GM12878 (cell line): Measurements from ENCODE around the gene CCDC24. TPM values are rescaled to one million over a fixed set of nuclear protein-coding genes. Genes with fewer than 3 reads are reported as not detected.

Experiments
- ATAC-seq: fragments of 200-7000 bp; cut with Tn5 transposase; 3 replicates; pipeline ENCODE4 v1.9.1; 2020; ENCODE audit warnings: mild to moderate bottlenecking, moderate library complexity
- BruUV-seq: library from RNA; stranded (reverse); fragments of 400-500 nt; replicated peaks from 2 replicates; lab custom pipeline; 2021; lab: Mats Ljungman, UMichigan
- CTCF ChIA-PET: fragments of 300-600 bp; sonication (Branson Sonifier 250); formaldehyde crosslinking; extraction: SDS; loops from one replicate; lab custom pipeline; 2021; ENCODE audit warnings: inconsistent platforms; lab: Yijun Ruan, JAX
- POLR2A ChIA-PET: fragments of 350-600 bp; formaldehyde crosslinking; extraction: SDS; loops from one replicate; lab custom pipeline; 2021; ENCODE audit warnings: inconsistent platforms; lab: Charles Lee
- RAD21 ChIA-PET: fragments of 300-600 bp; sonication (Branson Sonifier 250); formaldehyde crosslinking; loops from one replicate; lab custom pipeline; 2023; ENCODE audit warnings: antibody characterized with exemption; ENCODE audit not compliant: unreplicated experiment; lab: Charles Lee
- SMC1A ChIA-PET: fragments of 300-600 bp; sonication (Branson Sonifier 250); formaldehyde crosslinking; loops from one replicate; lab custom pipeline; 2023; ENCODE audit not compliant: unreplicated experiment, uncharacterized antibody; lab: Charles Lee
- DNase-seq: peaks from one replicate; pipeline ENCODE4 v3.0.0-alpha.2; 2011; ENCODE audit warnings: low read depth, low spot score
- FAIRE-seq: peaks from 3 replicates; lab custom pipeline; 2011; peaks lifted over from hg19 to GRCh38; lab: Jason Lieb, UNC
- H2AFZ ChIP-seq: 2 replicates; pipeline ENCODE4 v1.6.0; 2011; ENCODE audit warnings: low read depth, low read length, control low read depth; ENCODE audit not compliant: control insufficient read depth
- H3K27ac ChIP-seq: 2 replicates; pipeline ENCODE4 v1.5.1; 2011; ENCODE audit warnings: control low read depth; ENCODE audit not compliant: control insufficient read depth, insufficient read depth
- H3K27me3 ChIP-seq, 2 experiments: replicated peaks in 1 of 2; 2 replicates each; pipeline versions ENCODE4 v1.6.0 to v1.6.1; 2011; ENCODE audit warnings: low read length in 1 of 2; ENCODE audit not compliant: control insufficient read depth in 2 of 2, insufficient read depth in 2 of 2
- H3K36me3 ChIP-seq, 2 experiments: 2 replicates each; pipeline ENCODE4 v1.5.1; 2011; ENCODE audit warnings: low read length in 1 of 2; ENCODE audit not compliant: control insufficient read depth in 2 of 2, insufficient read depth in 2 of 2
- H3K4me1 ChIP-seq: 2 replicates; pipeline ENCODE4 v1.6.1; 2011; ENCODE audit warnings: mild to moderate bottlenecking, low read length, moderate library complexity, mixed read lengths; ENCODE audit not compliant: control insufficient read depth, insufficient read depth
- H3K4me2 ChIP-seq: 2 replicates; pipeline ENCODE4 v1.6.0; 2011; ENCODE audit warnings: control low read depth; ENCODE audit not compliant: control insufficient read depth, insufficient read depth
- H3K4me3 ChIP-seq: fragments of 200-600 bp; sonication (generic); 2 replicates; pipeline ENCODE4 v1.5.1; 2016
- H3K79me2 ChIP-seq: 2 replicates; pipeline ENCODE4 v1.6.0; 2011; ENCODE audit warnings: low read length; ENCODE audit not compliant: control insufficient read depth, insufficient read depth
- H3K9ac ChIP-seq: 2 replicates; pipeline ENCODE4 v1.8.0; 2011; ENCODE audit warnings: low read length, control low read depth, mixed read lengths; ENCODE audit not compliant: control insufficient read depth, insufficient read depth
- H3K9me3 ChIP-seq: replicated peaks from 3 replicates; pipeline ENCODE4 v1.5.1; 2011; ENCODE audit warnings: mild to moderate bottlenecking, low read length; ENCODE audit not compliant: control insufficient read depth, insufficient read depth
- H4K20me1 ChIP-seq: 2 replicates; pipeline ENCODE4 v1.6.0; 2011; ENCODE audit not compliant: control insufficient read depth, insufficient read depth
- ATF2 ChIP-seq: IDR thresholded peaks from 2 replicates; pipeline ENCODE4 v1.6.1; 2012; ENCODE audit warnings: low read length, inconsistent platforms
- BCL11A ChIP-seq: IDR thresholded peaks from 2 replicates; pipeline ENCODE4 v1.6.1; 2011; ENCODE audit warnings: low read depth, low read length
- CREM ChIP-seq: IDR thresholded peaks from 2 replicates; pipeline ENCODE4 v1.6.1; 2014; ENCODE audit warnings: antibody characterized with exemption, low read depth
- E2F4 ChIP-seq: IDR thresholded peaks from 2 replicates; pipeline ENCODE4 v1.6.1; 2012; ENCODE audit warnings: low read depth, low read length, improper control_type of control experiment
- EED ChIP-seq: sonication (generic); IDR thresholded peaks from 2 replicates; pipeline ENCODE4 v1.6.1; 2016; ENCODE audit warnings: antibody characterized with exemption, low read depth
- EGR1 ChIP-seq, 2 experiments: IDR thresholded peaks; 1 replicate in 1 of 2; 2 replicates in 1 of 2; pipeline ENCODE4 v1.6.1; 2011 to 2012; ENCODE audit warnings: low read depth in 2 of 2, low read length in 2 of 2, borderline replicate concordance in 1 of 2, mild to moderate bottlenecking in 1 of 2, moderate library complexity in 1 of 2
- FOXM1 ChIP-seq: IDR thresholded peaks from 2 replicates; pipeline ENCODE4 v1.6.1; 2012; ENCODE audit warnings: low read depth, mild to moderate bottlenecking, inconsistent platforms, low read length, moderate library complexity
- NR2F1 ChIP-seq: fragments of 450-650 bp; conservative IDR thresholded peaks from 2 replicates; pipeline ENCODE4 v1.6.1; 2017; ENCODE audit warnings: mild to moderate bottlenecking
- NRF1 ChIP-seq: conservative IDR thresholded peaks from 2 replicates; pipeline ENCODE4 v1.6.1; 2011; ENCODE audit warnings: mild to moderate bottlenecking, low read depth, low read length, improper control_type of control experiment
- POU2F2 ChIP-seq: IDR thresholded peaks from 3 replicates; pipeline ENCODE4 v1.6.1; 2011; ENCODE audit warnings: low read depth, mild to moderate bottlenecking, low read length, borderline replicate concordance
- SIN3A ChIP-seq: IDR thresholded peaks from 2 replicates; pipeline ENCODE4 v1.6.1; 2012; ENCODE audit warnings: low read depth, low read length, improper control_type of control experiment
- SP1 ChIP-seq: IDR thresholded peaks from one replicate; pipeline ENCODE4 v1.6.1; 2011; ENCODE audit warnings: low read depth, low read length
- SUPT20H ChIP-seq: IDR thresholded peaks from 2 replicates; pipeline ENCODE4 v1.6.1; 2011; ENCODE audit warnings: low read depth, mild to moderate bottlenecking, low read length, moderate library complexity, borderline replicate concordance; ENCODE audit not compliant: control insufficient read depth
- TCF12 ChIP-seq: IDR thresholded peaks from 2 replicates; pipeline ENCODE4 v1.6.1; 2011; ENCODE audit warnings: low read depth, mild to moderate bottlenecking, low read length
- TCF3 ChIP-seq: IDR thresholded peaks from 2 replicates; pipeline ENCODE4 v1.6.1; 2012; ENCODE audit warnings: low read depth, mild to moderate bottlenecking, low read length, borderline replicate concordance; ENCODE audit not compliant: insufficient read depth
- ZNF592 ChIP-seq: fragments of 450-650 bp; IDR thresholded peaks from 2 replicates; pipeline ENCODE4 v1.6.1; 2017; ENCODE audit warnings: mild to moderate bottlenecking, moderate library complexity
- WGBS: methylation state at CpG from one replicate; pipeline ENCODE4 v1.1.6; 2016; ENCODE audit warnings: low lambda C conversion rate; ENCODE audit not compliant: insufficient replicate concordance, insufficient coverage; ENCODE audit errors: missing lambda C conversion rate; 5-methylcytosine and 5-hydroxymethylcytosine counted together
- in situ Hi-C: fragments of 300-500 bp; cut with MboI; formaldehyde crosslinking; loops from 9 replicates; pipeline ENCODE4 v1.14.3; 2018; ENCODE audit warnings: mixed read lengths
- intact Hi-C: fragments of 100-400 bp; cut with micrococcal nuclease; formaldehyde crosslinking; loops from one replicate; pipeline ENCODE4 v1.14.2; 2022; ENCODE audit not compliant: unreplicated experiment
- polyA plus RNA-seq, 11 experiments: library from polyadenylated mRNA; depleted of rRNA in 4 of 11; unstranded in 6 of 11; stranded (reverse) in 5 of 11; fragments of >200 nt; fragmentation: Nextera tagmentation in 4 of 11; fragmentation: Illumina TruSeq in 1 of 11; extraction: Ambion mirVana in 4 of 11; extraction: Trizol in 1 of 11; gene quantifications; 1 replicate in 1 of 11; 2 replicates in 10 of 11; pipeline versions ENCODE4 v1.2.1 to v1.2.3, GENCODE V29; 2011 to 2016; ENCODE audit warnings: inconsistent platforms in 2 of 11, missing spikeins in 2 of 11, low read depth in 1 of 11
- total RNA-seq, 4 experiments: library from RNA; depleted of rRNA in 3 of 4; stranded (reverse); fragments of >200 nt in 3 of 4; fragmentation: Illumina TruSeq in 1 of 4; extraction: Trizol in 1 of 4; gene quantifications; 2 replicates each; pipeline versions ENCODE4 v1.2.1 to v1.2.3, GENCODE V29; 2013 to 2021

The CCDC24 gene
- total and polyA plus RNA-seq, 10 of the 15 experiments (the other 5 are each of a cell fraction or from before 2014, with no cell fraction given): 0.18 to 3.1 (median 1.6) TPM; not detected in 1

- in situ Hi-C loops (no loop called here), intact Hi-C loops (loop anchor here (2.0 kb wide), 1 partner anchor 28 kb away; the partner anchor contains the start of gene IPO13)
- CTCF ChIA-PET: interaction anchor here (0.7 to 1.1 kb wide), 5 partner anchors 18 to 68 kb away, joined by 3 to 4 read pairs (median 3); partner anchors contain the start of gene IPO13
- Histone ChIP-seq H3K27ac (peak within 1 kb of the TSS; percentile 73), H3K9me3 (no peaks in the 10 kb centered on the region), H4K20me1 (no peaks in the 10 kb centered on the region), H3K79me2 (peaks cover 50% of the 10 kb centered on the region), H3K27me3 (no peaks in the 10 kb centered on the region), H3K4me1 (peaks cover 31% of the 10 kb centered on the region), H2AFZ (peak within 1 kb of the TSS; percentile 92), H3K36me3 (peaks cover 11 to 15% of the 10 kb centered on the region in 2 experiments), H3K4me3 (peak within 1 kb of the TSS; percentile 95), H3K4me2 (peak within 1 kb of the TSS; percentile 97), H3K9ac (peak within 1 kb of the TSS; percentile 88)
- BruUV-seq: no TSS peak
- WGBS: 1% methylated on average over 82 of the region's 93 CpGs
- RAD21 ChIA-PET: interaction anchor here (1.1 to 3.0 kb wide), 4 partner anchors 16 to 211 kb away, joined by 3 to 10 read pairs (median 4); partner anchors contain the start of gene IPO13
- peak; percentile 59 for DNase-seq
- peak; percentile 80 for ATAC-seq
- SMC1A ChIA-PET: interaction anchor here (0.8 to 1.5 kb wide), 4 partner anchors 21 to 1157 kb away, joined by 3 to 4 read pairs (median 3); partner anchors contain the start of gene SVBP
- peak; percentile 94 for FAIRE-seq
- POLR2A ChIA-PET: interaction anchor here (0.5 to 3.8 kb wide), 10 partner anchors 15 to 1761 kb away, joined by 3 to 18 read pairs (median 4); partner anchors contain the start of genes CCDC24, IPO13 and PPIH
- TF ChIP-seq CREM: peak; percentile 97
- no peak for TF ChIP-seq SUPT20H
- TF ChIP-seq E2F4: no peak; the same call in 1 of the 2 replicates
- TF ChIP-seq POU2F2: 0 out of 3 replicates have a peak, but pooled peaks have one; percentile 46
- TF ChIP-seq TCF12: 0 out of 2 replicates have a peak, but pooled peaks have one; percentile 23
- TF ChIP-seq BCL11A: no peak
- TF ChIP-seq NR2F1: peak; percentile 74
- TF ChIP-seq SP1: peak; percentile 47
- peak; percentile 50 to 96; a peak in 2 of 3 replicates for TF ChIP-seq EGR1 (IDR thresholded peaks at IDR 0.05; ENCODE audit: borderline replicate concordance in 1 of 2, low read depth in 2 of 2, low read length in 2 of 2)
- TF ChIP-seq TCF3: peak; percentile 11; the same call in 1 of the 2 replicates
- peak; percentile 8; the same call in 1 of the 2 replicates for TF ChIP-seq NRF1
- TF ChIP-seq ZNF592: no peak
- TF ChIP-seq SIN3A: peak; percentile 47; the same call in 1 of the 2 replicates
- no peak for TF ChIP-seq ATF2
- TF ChIP-seq FOXM1: no peak
- TF ChIP-seq EED: no peak; the same call in 1 of the 2 replicates
Measured at GRCh38 chr1:43974443-43975248, 16.8 kb upstream of the CCDC24 start, which contains the start of gene ATP6V0B. ATP6V0B (plus strand) TSS chr1:43974960; CDS start chr1:43975041, 81 bp downstream.
